ENCODE results near the gene PPOX.

DNA sequence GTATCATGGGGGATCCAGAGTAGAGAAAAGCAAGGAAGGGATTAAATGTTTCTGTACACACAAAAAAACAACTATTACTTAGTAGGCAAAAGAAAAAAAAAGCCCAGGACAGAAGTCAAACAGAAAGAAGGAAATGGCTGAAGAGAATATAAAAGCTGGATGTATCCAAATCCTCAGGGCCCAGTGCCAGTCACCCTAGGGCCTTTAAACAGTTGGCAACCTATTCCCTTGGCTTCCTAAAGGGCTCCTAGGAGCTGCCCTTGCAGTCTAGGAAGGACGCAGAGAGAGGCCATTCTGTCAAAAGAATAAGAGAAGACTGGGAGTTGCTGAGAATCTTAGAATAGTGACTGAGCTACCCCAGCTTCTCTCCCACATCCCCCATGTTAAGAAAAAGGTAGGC lies 6.1 kb downstream of the PPOX start:
- TF ChIP-seq, protein P1, sequence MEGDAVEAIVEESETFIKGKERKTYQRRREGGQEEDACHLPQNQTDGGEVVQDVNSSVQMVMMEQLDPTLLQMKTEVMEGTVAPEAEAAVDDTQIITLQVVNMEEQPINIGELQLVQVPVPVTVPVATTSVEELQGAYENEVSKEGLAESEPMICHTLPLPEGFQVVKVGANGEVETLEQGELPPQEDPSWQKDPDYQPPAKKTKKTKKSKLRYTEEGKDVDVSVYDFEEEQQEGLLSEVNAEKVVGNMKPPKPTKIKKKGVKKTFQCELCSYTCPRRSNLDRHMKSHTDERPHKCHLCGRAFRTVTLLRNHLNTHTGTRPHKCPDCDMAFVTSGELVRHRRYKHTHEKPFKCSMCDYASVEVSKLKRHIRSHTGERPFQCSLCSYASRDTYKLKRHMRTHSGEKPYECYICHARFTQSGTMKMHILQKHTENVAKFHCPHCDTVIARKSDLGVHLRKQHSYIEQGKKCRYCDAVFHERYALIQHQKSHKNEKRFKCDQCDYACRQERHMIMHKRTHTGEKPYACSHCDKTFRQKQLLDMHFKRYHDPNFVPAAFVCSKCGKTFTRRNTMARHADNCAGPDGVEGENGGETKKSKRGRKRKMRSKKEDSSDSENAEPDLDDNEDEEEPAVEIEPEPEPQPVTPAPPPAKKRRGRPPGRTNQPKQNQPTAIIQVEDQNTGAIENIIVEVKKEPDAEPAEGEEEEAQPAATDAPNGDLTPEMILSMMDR (IDR thresholded peaks at IDR 0.05) = no peak
- TF ChIP-seq NRF1 (IDR thresholded peaks at IDR 0.05; ENCODE audit: low read depth, low read length) = no peak
